Subcutaneous adipose tissue (tissue), 4 donors: ENCODE data around the gene HOXB6. TPM values are rescaled to one million over a fixed set of nuclear protein-coding genes. Genes with fewer than 3 reads are reported as not detected.

Source experiments
- total RNA-seq, 4 donors: library from RNA; depleted of rRNA; stranded (reverse); fragments of >200 nt; gene quantifications; one replicate each; pipeline ENCODE4 v1.1.0, GENCODE V29; 2016
- TF ChIP-seq, protein P1 (sequence below): fragments of 450-650 bp; IDR thresholded peaks from one replicate; pipeline ENCODE4 v1.5.1; 2016; ENCODE audit warnings: low read depth, mild to moderate bottlenecking, control low read depth, antibody characterized with exemption, moderate library complexity

The HOXB6 gene
- total RNA-seq = 10 to 100 TPM in 2 of 4 donors, 1 to 10 TPM in 2; 4.8 to 12.1 (median 8.9) TPM

DNA sequence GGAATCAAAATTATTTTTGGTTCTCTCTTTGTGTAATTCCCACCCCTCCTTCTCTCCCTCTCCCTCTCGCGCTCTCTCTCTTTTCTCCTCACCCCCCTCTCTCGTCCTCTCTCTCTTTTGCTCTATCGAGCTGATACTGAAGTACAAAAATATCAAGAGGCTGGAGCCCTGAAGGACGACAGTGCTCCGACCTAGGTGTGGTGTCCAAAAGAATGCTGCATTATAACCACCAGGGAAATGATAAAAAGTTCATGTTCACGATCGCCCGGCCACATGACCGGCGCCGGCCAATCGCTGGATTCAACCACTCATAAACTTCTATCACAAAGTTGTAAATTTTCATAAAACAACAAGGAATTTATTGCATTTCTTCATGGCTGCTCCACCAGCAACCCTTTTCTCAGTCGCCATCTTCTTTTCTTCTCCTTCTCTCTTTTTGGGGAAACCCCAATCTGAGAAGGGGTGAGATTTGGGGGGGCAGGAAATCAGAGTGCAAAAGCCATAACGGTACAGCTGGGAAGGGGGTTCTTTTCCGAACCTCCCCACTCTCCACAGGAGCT is at the start of gene HOXB6:
TSS of gene HOXB6 (minus strand) at position 217 of the 560 bp plus-strand sequence. CDS start 6,836 bp downstream, outside the sequence.
- TF ChIP-seq, protein P1, sequence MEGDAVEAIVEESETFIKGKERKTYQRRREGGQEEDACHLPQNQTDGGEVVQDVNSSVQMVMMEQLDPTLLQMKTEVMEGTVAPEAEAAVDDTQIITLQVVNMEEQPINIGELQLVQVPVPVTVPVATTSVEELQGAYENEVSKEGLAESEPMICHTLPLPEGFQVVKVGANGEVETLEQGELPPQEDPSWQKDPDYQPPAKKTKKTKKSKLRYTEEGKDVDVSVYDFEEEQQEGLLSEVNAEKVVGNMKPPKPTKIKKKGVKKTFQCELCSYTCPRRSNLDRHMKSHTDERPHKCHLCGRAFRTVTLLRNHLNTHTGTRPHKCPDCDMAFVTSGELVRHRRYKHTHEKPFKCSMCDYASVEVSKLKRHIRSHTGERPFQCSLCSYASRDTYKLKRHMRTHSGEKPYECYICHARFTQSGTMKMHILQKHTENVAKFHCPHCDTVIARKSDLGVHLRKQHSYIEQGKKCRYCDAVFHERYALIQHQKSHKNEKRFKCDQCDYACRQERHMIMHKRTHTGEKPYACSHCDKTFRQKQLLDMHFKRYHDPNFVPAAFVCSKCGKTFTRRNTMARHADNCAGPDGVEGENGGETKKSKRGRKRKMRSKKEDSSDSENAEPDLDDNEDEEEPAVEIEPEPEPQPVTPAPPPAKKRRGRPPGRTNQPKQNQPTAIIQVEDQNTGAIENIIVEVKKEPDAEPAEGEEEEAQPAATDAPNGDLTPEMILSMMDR = no peak

DNA sequence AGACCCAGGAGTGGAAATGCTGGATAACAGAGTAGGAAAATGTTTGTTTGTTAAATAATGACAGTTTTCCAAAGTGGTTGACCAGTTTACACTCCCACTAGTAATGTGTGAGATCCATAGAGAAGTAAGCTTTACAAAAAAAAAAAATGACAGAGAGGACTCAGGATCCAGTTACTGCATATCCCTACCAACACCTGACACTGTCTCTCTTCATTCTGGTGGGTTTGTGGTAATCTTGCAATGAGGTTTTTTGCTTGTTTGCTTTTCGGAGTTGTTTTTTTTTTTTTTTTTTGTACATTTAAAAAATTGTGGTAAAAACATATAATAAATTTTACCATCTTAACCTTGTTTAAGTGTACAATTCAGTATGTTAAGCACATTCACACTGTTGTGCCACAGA is 45.0 kb upstream of the HOXB6 start:
- TF ChIP-seq, protein P1 = no peak

DNA sequence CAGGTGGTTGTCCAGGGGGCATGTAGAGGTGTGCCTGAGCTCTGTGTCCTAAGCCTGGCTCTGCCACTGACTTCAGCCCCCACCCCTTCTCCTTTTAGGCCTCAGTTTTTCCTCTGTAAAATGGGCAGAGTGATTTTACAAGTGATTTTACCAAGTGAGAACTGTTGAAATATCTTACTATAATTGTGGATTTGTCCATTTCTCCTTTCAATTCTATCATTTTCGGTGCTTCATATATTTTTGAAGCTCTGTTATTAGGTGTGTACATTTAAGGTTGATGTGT is 43.1 kb upstream of the HOXB6 start:
- TF ChIP-seq, protein P1 = no peak

DNA sequence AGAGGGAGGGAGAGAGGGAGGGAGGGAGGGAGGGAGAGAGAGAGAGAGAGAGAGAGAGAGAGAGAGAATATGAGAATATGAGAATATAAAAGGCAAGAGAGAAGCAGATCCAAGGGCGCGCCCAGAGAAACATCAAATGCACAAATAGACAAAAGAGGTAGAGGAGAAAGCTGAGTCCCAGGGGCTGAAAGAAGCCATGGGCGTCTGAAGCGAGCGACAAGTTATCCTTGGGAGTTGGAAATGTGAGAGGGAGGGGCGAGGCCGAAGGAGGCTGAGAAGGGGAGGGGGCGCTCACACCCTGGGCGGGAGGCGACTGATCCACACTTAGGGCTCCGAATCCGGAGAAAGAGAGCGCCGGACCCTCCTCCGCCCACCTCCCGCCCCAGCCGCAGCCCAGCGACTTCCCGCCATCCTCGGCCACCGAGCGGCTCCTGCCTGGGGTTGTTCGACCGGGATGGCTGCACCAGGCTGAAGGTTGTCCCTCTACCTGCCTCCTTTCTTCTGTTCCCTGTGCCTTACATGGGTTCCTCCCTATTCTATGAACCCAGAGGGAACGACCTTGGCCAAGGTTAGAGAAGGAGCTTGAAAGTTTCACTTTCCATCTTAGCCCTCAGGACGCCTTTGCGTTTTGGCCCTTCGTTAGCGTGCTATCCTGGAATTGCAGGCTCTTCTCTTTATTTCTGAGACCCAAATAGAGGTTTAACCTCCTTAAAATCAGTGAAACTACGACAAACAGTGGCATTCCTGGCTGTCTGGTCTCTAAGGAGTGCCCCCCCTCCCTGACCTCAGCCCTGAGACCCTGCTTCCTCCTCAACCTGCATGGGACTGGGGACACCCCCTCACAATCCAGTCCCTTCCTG is 42.5 kb upstream of the HOXB6 start:
- TF ChIP-seq, protein P1 = no peak

DNA sequence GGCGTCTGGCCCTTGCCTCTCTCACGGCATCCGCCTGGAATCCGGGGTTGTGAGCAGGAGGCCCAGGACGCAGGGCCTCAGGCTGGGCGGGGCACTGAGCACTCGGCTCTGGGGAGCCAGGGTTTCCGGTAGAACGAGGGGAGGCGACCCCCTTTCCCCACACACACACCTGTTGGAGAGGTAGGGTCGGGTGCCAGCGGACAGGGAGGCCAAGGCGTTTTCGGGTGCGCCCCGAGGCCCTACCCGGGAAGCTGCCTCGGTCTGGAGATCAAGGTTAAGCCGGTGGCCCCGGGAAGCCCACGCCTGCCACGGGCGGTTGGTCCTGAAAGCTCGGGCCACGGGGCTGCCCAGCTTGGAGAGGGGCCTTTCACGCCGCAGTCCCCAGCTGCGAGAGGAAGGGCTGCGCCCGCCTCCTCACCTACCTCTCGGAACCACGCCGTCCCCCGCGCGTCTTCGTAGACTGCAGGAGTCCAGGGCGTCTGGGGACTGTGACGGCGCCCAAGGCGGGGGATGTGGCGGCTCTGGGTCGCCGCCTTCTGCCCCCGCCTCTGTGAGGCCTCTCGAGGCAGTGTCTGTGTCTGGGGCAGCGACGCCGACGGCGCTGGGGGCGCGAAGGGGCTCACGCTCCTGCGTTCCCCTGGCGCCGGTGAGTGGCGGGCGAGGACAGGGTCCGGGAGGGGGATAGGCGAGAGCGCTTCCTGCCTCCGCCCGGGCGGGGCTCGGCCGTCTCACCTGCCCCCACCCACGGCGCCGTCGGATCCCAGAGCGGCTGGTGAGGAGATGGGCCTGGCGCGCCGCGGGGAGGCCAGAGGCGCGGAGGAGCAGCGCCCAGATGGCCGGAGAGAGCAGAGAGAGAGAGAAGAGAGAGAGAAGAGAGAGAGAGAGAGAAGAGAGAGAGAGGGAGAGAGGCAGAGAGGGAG is 41.7 kb upstream of the HOXB6 start:
- TF ChIP-seq, protein P1 = no peak

DNA sequence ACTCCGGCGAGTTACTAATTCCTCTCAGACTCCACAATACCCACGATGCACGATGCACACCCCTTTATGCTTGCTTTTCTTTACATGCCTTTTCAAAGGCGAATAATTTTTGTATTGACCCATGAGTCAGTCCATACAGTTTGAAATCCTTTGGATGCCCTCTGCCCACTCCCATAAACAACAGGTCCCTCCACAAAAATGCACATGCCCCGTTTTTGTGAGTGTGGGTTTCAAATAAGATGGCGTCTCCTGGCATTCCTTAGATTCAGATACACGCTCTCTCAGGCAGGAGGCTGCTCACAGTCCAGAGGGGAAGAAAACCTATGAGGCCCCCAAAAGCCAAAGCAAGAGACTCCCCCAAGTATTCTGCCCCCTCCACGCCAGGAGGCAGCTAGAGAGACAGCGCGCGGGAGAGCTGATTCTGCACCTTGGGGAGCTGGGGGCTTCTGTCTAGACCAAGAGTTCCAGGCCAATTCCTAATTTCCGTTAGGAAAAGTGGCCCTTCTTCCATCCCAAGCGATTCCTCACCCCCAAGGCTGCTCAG is 40.9 kb upstream of the HOXB6 start:
- TF ChIP-seq, protein P1 = no peak
